ENCODE data around the gene TIMP4. TPM values are rescaled to one million over a fixed set of nuclear protein-coding genes. Genes with fewer than 3 reads are reported as not detected.

Gene TIMP4
- polyA plus RNA-seq, 1 donor from 2014 or later, result not detected

DNA sequence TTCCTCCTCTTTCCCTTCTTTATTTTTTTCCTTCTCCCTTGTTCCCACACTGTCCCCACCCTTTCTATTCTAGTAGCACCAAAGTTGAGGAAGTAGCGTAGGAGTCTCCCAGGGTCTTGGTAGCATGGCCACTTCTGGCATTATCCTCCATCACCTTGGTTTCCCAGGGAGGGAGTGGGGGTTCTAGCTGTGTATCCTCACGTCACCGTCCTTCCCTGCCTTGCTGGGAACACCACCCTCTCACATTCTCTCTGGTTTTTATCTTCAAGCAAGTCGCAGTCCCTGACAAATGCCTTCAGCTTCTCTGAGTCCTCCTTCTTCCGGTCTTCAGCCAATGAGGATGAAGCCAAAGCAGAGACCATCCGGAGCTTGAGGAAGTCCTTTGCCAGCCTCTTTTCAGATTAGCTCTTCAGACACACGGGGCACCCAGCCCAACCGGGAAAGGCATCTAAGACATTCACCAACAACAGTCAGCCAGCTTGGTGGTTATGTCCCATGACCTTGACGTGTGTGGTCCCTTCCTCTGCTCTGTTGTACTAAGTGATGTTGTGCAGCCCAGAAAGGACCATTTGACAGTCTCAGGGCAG is 31.6 kb upstream of the TIMP4 start:
- peaks cover 14 to 26% (median 17%) of the 10 kb centered on the region in 3 donors for H3K4me1 Mint-ChIP-seq
- no peaks in the 10 kb centered on the region for H3K9me3 Mint-ChIP-seq
- no peaks in the 10 kb centered on the region for H3K36me3 Mint-ChIP-seq
- H3K27ac Mint-ChIP-seq, result no peak overlapping the region
- peaks cover 1% of the 10 kb centered on the region for H3K27me3 Mint-ChIP-seq
- H3K4me3 Mint-ChIP-seq, result no peak overlapping the region

DNA sequence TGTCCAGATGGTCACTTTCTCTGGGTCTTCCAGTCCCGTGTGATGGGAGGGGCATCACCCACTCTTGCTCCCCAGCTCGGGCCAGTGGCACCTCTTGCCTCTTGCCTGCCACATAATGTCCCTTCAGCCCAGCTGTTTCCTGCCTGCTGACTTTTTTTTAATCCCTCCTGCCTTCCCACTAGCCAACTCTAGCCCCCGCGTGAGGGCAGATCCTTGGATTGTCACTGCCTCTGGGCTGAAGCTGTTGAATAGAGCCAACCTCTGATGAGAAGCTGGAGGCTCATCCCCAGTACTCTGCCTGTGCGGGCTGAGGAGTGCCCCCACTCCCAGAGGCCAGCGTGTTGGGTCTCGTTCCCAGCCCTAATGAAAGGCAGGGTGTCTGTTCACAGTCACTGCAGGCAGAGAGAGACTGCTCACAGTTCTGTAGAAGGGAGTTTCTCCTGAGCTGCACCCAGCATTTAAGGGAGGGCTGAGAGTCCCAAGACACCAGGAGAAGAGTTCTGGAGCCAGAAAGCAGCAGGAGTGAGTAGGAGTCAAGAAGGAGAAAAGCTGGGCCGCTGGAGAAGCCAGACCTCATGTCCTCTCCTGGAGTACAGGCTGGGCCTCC is 30.1 kb upstream of the TIMP4 start:
- H3K36me3 Mint-ChIP-seq, result no peaks in the 10 kb centered on the region
- peaks cover 1% of the 10 kb centered on the region for H3K27me3 Mint-ChIP-seq
- H3K4me1 Mint-ChIP-seq, result peaks cover 11 to 17% (median 11%) of the 10 kb centered on the region in 3 donors
- no peaks in the 10 kb centered on the region for H3K9me3 Mint-ChIP-seq
- H3K4me3 Mint-ChIP-seq, result no peak overlapping the region
- H3K27ac Mint-ChIP-seq, result no peak overlapping the region

DNA sequence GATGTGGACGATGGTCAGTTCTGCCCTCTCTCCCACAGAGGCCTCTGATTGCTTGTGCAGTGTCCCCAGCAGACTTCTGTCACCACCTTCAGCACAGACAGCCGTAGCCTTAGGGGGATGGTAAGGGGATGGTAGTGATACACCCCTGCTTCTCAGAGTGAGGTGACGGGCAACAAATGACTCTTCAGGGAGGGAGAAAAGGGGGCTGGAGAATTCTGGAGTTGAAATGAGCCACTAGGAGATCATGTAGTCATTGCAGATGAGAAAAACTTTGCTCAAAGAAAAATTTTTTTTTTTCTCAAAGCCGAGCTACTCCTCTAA is 29.6 kb upstream of the TIMP4 start:
- Mint-ChIP-seq H3K36me3 (no peaks in the 10 kb centered on the region), H3K9me3 (no peaks in the 10 kb centered on the region), H3K4me3 (no peak overlapping the region), H3K27me3 (peaks cover 1% of the 10 kb centered on the region), H3K27ac (no peak overlapping the region), H3K4me1 (peaks cover 11 to 17% (median 11%) of the 10 kb centered on the region in 3 donors)

DNA sequence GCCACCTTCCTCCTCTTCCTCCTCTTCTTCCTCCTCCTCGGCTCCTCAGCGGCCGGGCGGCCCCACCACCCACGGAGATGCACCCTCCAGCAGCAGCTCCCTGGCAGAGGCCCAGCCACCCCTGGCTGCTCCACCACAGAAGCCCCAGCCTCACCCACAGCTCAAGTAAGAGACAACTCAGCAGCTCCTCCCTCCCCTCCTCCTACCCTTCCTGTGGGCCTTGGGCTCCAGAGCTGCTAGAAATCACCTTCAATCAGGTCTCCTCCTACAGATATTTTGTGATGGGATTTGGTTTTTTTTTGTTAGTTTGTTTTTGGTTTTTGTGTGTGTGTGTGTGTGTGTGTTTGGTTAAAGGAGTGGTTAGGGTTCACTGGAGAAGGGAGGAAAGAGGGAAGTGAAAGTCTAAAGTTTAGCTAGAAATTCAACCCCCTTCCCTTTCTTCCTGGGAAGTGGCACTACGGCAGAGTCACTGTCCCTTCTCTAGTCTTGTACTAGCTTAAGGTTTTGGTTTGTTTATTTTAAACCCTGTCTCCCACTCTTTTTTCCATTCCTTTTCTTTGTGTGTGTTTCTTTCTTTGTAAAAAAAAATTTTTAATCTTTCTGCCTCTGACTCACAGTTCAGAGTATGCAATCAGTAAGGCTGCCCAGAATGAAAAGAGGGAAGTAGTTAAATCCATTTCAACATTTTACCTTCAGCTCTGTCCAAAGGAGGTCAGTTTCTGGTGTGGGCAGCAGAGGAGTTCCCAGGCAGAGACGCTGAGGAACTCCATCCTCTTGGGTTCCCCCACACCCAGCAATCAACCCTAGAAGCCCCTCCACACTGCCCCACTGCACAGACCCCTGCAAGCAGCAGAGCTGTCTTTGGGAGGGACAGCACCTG is 29.0 kb upstream of the TIMP4 start:
- Mint-ChIP-seq H3K27ac (peak overlapping the region in 1 of 3 donors; percentile 71), H3K4me1 (peaks cover 11 to 17% (median 11%) of the 10 kb centered on the region in 3 donors), H3K27me3 (peaks cover 1% of the 10 kb centered on the region), H3K9me3 (no peaks in the 10 kb centered on the region), H3K4me3 (peak overlapping the region in 2 of 4 donors; percentile 49 to 89), H3K36me3 (no peaks in the 10 kb centered on the region)

DNA sequence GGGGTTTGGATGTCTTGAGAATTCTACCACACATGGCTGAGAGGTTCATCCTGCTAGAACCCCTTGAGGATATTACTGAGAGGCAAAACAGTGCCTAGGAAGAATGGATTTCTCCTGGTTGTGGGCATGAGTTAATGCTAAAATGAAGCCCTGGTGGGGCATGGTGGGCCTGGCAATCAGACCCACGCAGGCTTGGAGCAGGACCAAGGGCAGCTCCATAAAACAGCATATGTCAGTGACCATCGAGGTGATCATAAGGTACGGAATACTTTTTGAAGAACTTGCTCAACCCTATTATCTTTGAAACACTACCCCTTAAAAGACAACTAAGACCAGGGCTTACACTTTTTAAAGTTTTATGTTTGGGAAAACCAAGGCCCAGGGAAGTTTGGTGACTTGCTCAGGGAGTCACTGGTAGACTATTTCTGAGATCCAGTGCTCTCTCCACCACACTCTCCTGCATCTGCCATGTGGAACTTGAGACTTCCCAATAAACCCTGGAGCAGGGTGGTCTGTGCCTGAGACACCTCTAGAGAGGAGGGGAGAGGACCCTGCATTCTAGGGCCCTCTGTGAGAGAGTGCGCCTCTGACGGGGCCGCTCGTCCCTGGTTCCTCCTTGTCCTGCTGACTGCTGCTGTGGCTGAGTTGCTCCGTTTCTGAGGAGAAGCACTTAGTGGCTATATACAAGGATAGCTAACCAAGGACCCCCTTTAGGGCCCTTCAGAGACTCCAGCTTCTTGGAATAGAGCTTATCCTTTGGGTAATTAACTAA is 28.0 kb upstream of the TIMP4 start:
- Mint-ChIP-seq H3K4me3 (no peak overlapping the region), H3K4me1 (peaks cover 11 to 13% (median 11%) of the 10 kb centered on the region in 3 donors), H3K27ac (peak overlapping the region in 1 of 3 donors; percentile 27), H3K9me3 (no peaks in the 10 kb centered on the region), H3K27me3 (peaks cover 1% of the 10 kb centered on the region), H3K36me3 (no peaks in the 10 kb centered on the region)

DNA sequence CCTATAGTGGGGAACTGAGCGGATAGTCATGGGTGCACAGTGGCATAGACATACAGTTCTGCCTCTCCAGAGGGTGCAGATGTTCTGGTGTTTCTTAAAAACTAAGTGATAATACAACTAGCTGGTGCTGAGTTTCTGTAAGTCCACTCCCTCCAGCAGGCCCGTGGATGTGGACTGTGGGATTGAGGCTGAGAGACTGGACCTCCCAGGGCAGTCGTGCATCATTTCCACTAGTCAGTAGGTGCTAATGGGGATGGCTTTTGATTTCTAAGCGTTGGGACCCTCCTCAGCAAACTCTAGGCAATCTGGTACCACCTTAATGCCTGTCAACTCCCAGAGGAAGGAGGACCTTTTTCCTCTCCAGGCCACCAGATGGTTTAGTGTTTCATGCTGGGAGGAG is 27.3 kb upstream of the TIMP4 start:
- no peaks in the 10 kb centered on the region for H3K36me3 Mint-ChIP-seq
- H3K4me1 Mint-ChIP-seq, result peaks cover 11 to 14% (median 13%) of the 10 kb centered on the region in 3 donors
- H3K27ac Mint-ChIP-seq, result no peak overlapping the region
- no peak overlapping the region for H3K4me3 Mint-ChIP-seq
- no peaks in the 10 kb centered on the region for H3K9me3 Mint-ChIP-seq
- H3K27me3 Mint-ChIP-seq, result peaks cover 4% of the 10 kb centered on the region

DNA sequence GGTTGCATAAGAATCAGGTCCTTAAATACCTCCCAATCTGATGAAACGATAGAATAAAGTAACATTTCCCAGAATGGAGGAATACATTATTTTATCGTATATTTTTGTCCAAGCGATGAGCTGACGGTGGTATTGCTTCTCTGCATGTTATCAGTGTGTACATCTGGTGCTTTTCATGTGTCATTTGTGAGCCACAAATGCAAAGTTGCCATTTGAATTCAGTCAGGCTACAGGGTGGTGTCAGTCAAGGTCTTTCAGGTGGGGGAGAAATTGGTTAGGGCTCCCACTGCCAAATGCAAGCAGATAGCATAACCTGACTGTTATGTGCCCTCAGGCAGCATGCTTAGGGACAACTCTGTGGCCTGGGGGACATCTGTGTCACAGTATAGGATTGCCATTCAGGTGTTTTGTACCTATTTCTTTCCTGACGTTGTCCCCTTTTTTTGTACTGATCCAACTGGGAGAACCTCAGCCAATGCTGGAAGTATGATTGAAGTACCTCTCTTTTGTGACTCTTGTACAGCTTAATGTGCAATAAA is 26.5 kb upstream of the TIMP4 start:
- Mint-ChIP-seq H3K4me1 (peaks cover 9 to 14% (median 10%) of the 10 kb centered on the region in 3 donors), H3K4me3 (no peak overlapping the region), H3K36me3 (no peaks in the 10 kb centered on the region), H3K27ac (no peak overlapping the region), H3K27me3 (peaks cover 4% of the 10 kb centered on the region), H3K9me3 (no peaks in the 10 kb centered on the region)

DNA sequence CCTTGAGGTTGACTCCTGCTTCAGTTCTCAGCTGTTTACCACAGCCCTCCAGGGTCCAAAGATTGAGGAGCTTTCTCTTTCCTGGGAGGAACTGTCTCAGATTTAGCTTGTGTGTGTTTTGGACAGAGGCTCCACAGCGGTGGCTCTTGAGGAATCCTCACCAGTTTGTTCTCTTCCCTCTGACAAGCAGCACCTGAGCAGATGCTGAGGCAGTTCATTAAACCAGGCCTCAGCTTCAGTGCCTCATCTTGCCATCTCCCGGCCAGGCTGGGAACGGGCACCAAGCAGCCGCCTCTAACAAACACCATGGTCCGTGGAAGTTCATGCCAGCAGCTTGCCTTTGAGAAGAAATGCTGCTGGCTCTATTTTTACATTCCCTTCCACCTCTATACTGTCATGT is 25.8 kb upstream of the TIMP4 start:
- H3K36me3 Mint-ChIP-seq, result no peaks in the 10 kb centered on the region
- no peaks in the 10 kb centered on the region for H3K9me3 Mint-ChIP-seq
- no peak overlapping the region for H3K4me3 Mint-ChIP-seq
- H3K27ac Mint-ChIP-seq, result no peak overlapping the region
- H3K27me3 Mint-ChIP-seq, result peaks cover 3% of the 10 kb centered on the region
- H3K4me1 Mint-ChIP-seq, result peaks cover 9 to 14% (median 10%) of the 10 kb centered on the region in 3 donors

DNA sequence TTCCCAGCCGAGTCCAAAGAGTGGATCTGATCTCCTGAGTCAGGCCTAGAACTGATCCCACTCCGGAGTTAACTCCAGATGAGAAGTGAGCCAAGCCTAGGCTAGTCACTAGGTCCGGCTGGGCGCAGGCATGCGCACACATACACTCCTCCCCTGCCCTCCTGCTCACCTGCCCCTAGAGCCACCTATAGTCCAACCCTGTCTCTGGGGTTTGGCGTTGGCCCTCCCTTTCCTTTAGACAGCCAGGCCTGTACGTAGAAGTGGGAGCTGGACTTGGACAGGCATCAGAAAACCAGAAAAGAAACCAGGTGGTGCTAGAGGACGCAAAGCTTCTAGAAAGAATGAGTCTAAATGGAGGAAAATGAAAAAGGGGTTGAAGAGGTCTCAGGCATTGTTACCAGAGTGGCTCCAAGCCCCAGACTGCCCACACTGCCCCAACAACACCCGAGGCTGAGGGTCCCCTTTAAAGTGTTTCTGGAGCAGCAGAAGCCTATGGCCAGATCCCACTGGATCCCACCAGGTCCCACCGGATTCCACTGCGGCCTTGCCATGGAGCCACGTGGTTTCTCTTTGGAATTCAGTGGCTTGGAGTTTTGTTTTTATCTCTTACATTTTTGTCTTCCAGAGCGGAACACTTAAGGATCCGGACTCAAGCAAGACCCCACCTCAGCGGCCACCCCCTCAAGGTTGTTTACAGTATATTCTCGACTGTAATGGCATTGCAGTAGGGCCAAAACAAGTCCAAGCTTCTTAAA is 24.2 kb upstream of the TIMP4 start:
- no peak overlapping the region for H3K4me3 Mint-ChIP-seq
- H3K36me3 Mint-ChIP-seq, result no peaks in the 10 kb centered on the region
- H3K27me3 Mint-ChIP-seq, result peaks cover 3% of the 10 kb centered on the region
- no peak overlapping the region for H3K27ac Mint-ChIP-seq
- H3K9me3 Mint-ChIP-seq, result no peaks in the 10 kb centered on the region
- H3K4me1 Mint-ChIP-seq, result peaks cover 6 to 9% (median 6%) of the 10 kb centered on the region in 3 donors

DNA sequence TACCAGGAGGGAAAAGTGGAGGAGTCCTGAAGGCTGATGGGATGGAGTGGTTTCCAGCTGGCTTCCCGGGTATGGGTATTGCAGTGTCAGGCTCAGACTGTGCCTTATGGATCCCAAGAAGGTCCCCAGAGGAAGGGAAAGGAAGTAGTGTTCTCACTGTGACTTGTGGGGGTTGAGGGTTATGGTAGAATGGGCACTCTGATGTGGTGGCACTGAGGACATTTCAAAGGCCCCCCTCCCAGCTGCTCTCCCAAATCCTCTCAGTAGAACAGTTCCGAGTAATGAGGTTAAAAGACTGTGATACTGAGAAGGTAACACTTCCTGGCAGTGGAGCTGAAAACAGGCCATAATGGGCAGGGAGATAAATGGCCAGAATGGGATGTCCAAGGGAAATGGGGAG is 23.1 kb upstream of the TIMP4 start:
- Mint-ChIP-seq H3K27me3 (peaks cover 4% of the 10 kb centered on the region), H3K36me3 (no peaks in the 10 kb centered on the region), H3K4me1 (peaks cover 0 to 3% (median 0%) of the 10 kb centered on the region in 3 donors), H3K9me3 (no peaks in the 10 kb centered on the region), H3K27ac (peak overlapping the region in 1 of 3 donors; percentile 47), H3K4me3 (no peak overlapping the region)

DNA sequence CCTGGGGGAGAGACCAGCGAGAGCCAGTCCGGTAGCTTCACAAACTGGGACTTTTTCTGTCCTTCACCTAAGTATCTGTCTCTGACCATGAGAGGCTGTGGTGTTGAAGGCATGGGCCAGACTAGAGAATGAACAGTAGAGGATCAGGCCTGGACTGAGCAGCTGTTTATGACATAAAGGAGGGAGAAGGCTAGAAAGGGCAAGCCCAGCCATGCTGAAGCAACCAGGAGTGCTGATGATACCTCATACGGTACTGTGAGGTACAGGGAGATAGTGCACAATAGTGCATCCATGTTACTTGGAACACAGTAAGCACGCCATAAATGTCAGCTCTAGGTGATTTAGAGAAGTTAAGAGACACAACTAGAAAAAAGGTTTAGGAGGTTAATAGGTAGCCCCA is 22.6 kb upstream of the TIMP4 start:
- Mint-ChIP-seq H3K36me3 (no peaks in the 10 kb centered on the region), H3K4me3 (no peak overlapping the region), H3K27ac (no peak overlapping the region), H3K4me1 (peaks cover 0 to 3% (median 0%) of the 10 kb centered on the region in 3 donors), H3K27me3 (peaks cover 4% of the 10 kb centered on the region), H3K9me3 (no peaks in the 10 kb centered on the region)

DNA sequence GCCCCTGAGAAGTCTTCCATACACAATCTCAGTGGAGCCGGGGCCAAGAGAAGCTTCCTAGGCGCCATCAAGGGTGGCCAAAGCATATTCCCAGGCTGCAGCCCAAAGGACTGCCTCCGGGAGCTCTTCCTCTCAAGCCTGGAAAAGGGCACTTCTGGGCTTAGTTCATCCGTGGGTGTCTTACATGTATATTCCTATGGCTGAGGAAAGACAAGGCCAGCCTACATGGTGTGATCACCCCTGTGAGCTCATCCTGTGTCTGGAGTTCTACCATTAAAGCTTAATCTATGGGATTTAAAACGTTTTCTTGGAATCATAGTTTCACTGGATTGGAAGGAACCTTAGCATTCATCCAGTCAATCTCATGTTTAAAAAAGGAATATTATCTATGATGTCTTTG is 21.9 kb upstream of the TIMP4 start:
- Mint-ChIP-seq H3K4me1 (peaks cover 0 to 3% (median 0%) of the 10 kb centered on the region in 3 donors), H3K27me3 (peaks cover 4% of the 10 kb centered on the region), H3K27ac (no peak overlapping the region), H3K36me3 (no peaks in the 10 kb centered on the region), H3K4me3 (no peak overlapping the region), H3K9me3 (no peaks in the 10 kb centered on the region)

DNA sequence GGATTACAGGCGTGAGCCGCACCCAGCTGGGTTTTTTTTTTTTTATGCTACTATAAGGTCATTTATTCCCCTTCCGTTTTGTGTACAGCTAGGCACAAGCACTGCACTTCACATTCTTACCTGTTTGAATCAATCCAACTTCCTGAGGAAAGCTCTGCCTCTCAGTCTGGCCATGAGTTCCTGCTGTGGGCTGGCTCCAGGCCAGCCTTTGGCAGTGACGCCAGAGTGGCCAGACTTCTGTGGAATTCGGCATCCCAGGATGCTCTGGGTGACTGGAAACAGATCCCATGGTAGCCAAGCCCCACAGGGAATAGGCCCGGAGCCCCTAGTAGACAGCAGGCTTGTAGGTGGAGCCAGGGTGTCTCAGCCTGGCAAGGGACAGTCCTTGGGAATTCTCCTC is 21.5 kb upstream of the TIMP4 start:
- H3K36me3 Mint-ChIP-seq, result no peaks in the 10 kb centered on the region

DNA sequence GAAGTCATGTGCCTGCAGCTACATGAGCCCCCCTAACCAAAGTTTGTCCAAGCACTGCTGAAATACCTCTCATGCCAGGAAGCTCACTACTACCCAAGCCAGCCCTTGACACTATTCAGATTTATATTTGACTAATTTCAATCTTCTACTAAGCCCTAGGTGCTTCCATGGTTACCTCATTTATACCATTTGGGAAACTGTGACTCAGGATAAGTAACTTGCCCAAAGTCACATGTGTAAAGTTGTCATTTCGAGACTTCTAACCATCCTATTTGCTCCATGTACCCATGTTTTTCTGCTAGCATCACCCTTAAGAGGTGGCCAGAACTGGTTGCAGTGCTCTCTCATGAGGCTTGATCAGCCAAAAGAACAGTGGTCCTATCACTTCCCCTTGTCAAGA is 20.7 kb upstream of the TIMP4 start:
- H3K9me3 Mint-ChIP-seq, result no peaks in the 10 kb centered on the region
- H3K27ac Mint-ChIP-seq, result no peak overlapping the region

More for the DNA sequence above, 21.5 kb upstream of the TIMP4 start:
- Mint-ChIP-seq H3K4me3 (no peak overlapping the region), H3K27me3 (peaks cover 4% of the 10 kb centered on the region), H3K27ac (no peak overlapping the region), H3K9me3 (no peaks in the 10 kb centered on the region), H3K4me1 (peaks cover 0 to 3% (median 0%) of the 10 kb centered on the region in 3 donors)

More for the DNA sequence above, 20.7 kb upstream of the TIMP4 start:
- H3K27me3 Mint-ChIP-seq, result peaks cover 4% of the 10 kb centered on the region
- H3K36me3 Mint-ChIP-seq, result no peaks in the 10 kb centered on the region
- peaks cover 0 to 3% (median 0%) of the 10 kb centered on the region in 3 donors for H3K4me1 Mint-ChIP-seq
- H3K4me3 Mint-ChIP-seq, result no peak overlapping the region
